IPS-18c (cell line): ENCODE results near the gene ITGA8.
"Not testable (repeated sequence)": the region's sequence is repeated elsewhere in the genome, so short reads cannot be mapped to it uniquely, and the experiment has no call there.

Experiments used
- H3K4me3 ChIP-seq: 2 replicates; pipeline ENCODE4 v1.7.0; 2013; ENCODE audit warnings: low read depth, mild to moderate bottlenecking, low read length, moderate library complexity; ENCODE audit not compliant: insufficient read depth
- H3K9me3 ChIP-seq: one replicate; pipeline ENCODE4 v1.6.1; 2013; ENCODE audit warnings: mild to moderate bottlenecking, low read length, moderate library complexity; ENCODE audit not compliant: control insufficient read depth, insufficient read depth

ITGA8 gene

DNA sequence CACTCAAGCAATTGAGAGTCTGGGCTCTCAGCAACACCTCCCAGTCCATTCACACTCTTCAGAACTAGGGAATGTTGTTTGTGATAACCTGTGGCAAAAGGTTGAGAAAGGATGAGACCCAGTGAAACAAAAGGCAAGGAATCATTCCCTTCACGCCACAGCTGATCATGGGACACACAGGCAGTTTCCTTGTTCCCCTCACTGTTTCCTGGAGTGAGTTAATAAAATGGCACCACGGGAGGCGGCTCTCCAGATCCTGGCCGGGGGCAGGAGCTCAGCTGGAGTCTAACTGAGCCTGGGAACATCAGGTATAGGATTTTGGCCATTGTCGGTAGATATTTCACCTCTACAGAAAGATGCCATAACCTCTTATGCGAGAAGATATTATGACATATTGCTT, 241.3 kb downstream of the ITGA8 start:
- no peak overlapping the region for H3K4me3 ChIP-seq
- no peaks in the 10 kb centered on the region for H3K9me3 ChIP-seq

DNA sequence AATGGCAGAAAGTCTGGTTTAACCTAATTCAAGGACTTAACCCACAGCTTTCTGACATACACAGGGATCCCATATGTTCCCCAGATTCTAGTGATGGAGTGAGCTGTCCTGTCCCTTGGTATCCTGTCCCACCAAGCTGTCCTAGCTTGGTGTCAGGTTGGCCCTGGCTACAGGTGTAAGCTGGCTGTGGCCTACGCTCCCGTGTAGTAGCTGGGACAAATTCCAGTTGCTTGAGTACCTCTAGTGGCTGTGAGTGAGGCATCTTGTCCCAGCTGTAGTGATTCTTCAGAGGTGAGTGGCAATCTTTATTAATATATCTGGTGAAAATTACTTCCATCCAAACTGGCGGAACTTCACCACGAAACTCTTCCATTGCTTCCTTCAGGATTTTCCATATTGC, 243.4 kb downstream of the ITGA8 start:
- Histone ChIP-seq H3K4me3 (no peak overlapping the region), H3K9me3 (no peaks in the 10 kb centered on the region)

DNA sequence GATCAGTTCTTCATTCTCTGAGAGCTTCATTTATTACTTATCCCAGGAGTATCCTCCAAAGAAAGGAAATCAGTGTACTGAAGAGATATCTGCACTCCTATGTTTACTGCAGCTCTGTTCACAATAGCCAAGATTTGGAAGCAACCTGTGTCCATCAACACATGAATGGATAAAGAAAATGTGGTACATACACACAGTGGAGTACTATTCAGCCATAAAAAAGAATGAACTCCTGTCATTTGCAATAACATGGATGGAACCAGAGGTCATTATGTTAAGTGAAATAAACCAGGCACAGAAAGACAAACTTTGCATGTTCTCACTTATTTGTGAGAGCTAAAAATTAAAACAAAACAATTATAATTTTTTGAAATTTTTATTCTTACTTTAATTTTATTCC, 244.3 kb downstream of the ITGA8 start:
- not testable (repeated sequence) for H3K9me3 ChIP-seq, H3K4me3 ChIP-seq

DNA sequence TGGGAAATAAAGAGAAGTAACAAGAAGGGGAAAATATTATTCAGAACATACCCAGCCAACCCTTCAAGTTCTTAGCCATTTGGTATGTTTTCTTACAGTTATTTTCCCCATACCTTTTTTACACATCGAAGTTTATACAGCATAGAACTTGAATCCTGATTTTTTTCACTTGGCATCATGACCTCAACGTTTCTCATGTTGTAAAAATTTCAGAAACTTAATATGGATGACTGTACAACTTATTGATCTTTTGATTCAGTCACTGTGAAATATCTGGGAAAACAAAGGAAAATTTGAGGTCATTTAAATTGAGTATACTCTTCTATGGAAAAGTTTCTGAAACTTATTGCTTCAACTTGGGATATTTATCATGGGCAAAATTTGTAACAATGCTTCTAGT, 245.1 kb downstream of the ITGA8 start:
- Histone ChIP-seq H3K9me3 (no peaks in the 10 kb centered on the region), H3K4me3 (no peak overlapping the region)

DNA sequence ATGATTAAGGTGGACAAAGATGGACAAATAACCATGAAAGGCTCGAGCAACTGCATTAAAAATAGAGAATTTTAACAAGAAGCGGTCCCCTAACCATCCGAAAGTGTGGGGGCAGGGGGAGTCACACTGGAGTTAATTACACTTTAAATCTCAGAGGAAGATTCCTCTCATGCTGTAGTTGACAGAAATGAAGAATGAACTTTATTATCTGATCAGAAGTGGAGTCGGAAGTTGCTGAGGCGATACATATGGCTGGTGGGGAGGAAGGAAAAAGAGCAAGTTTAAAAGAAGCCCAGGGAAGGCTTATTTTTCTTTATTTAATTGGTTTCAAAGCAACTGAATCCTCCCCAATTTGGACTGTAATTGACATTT, 246.3 kb downstream of the ITGA8 start:
- Histone ChIP-seq H3K4me3 (no peak overlapping the region), H3K9me3 (no peaks in the 10 kb centered on the region)

DNA sequence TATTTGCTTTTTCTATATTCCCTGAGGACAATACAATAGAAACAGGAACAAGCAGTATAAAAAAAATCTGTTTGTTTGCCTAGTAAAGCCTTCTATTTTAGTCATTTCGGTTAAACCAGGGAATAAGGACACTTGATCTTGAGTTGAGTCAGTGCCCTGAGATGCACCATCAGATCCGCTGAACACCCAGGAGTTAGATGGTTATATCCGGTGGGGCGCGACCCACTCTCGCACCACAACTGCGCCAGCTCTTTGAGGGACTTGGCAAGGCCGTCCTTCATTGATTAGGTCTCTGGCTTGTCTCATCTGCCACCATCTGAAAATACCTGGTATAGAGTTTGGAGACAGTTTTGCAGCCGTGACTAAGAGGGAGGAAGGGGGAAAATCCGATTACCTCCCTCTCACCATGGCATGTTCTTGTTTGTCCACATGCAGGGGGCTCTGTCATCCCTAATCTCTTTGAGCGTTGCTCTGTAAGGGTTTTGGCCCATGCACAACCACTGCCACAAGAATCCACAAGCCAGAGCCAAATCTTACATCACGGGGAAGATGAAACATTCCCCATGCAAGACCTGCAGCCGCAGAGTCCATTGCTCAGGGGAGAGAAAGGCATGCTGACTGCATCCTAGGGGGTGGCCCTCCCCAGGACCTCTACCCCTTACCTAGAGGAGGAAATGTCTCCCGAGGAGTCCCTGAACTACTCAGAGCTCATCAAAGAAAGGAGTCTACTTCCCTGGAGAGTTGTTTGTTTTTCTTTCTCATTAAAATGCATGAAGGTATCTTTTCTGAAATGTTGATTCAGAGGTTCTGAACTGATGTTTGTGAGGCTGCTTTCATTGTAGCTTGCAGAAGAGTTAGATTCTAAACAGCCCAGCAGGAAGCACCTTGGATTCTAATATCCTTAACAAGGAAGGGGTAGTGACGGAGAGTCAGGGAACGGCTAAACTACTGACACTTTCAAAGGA, 247.0 kb downstream of the ITGA8 start:
- no peak overlapping the region for H3K4me3 ChIP-seq
- no peaks in the 10 kb centered on the region for H3K9me3 ChIP-seq

DNA sequence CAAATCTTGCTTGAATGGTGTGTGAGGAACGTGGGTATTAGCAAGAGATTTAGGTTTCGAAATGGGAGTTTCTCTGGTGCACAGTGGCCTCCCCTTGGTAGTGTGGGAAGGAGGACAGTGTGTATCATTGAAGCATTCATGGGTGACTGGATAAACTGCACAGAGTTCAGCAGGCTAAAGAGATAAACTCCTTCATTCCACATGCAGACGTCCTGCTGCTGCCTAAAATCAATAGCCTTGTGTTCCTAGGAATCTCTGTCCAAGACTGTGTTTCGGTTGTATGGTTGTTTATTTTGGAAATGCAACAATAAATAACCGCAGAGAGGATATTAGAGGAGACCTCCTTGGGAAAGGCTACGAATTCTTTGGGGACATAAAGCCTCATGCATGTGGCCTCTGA, 247.7 kb downstream of the ITGA8 start:
- Histone ChIP-seq H3K4me3 (no peak overlapping the region), H3K9me3 (no peaks in the 10 kb centered on the region)

DNA sequence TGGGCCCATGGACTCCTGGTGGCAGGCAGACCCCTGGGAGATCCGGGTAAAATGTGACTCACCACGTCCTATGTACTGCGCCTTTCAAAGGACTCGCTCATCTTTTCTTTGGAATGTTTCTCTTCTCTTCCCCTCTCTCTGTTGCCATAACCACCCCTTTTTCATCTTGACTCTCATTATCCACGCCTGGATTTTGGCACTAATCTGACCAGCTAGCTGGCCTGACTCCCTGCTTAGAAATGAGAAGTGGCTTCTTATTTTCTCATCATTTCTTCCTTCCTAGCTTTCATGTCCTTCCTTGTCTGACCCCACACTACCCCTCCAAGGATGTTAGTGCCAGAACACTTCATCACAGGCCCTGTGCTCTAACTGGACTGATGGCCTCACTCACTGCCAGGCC, 250.6 kb downstream of the ITGA8 start:
- Histone ChIP-seq H3K4me3 (no peak overlapping the region), H3K9me3 (no peaks in the 10 kb centered on the region)

DNA sequence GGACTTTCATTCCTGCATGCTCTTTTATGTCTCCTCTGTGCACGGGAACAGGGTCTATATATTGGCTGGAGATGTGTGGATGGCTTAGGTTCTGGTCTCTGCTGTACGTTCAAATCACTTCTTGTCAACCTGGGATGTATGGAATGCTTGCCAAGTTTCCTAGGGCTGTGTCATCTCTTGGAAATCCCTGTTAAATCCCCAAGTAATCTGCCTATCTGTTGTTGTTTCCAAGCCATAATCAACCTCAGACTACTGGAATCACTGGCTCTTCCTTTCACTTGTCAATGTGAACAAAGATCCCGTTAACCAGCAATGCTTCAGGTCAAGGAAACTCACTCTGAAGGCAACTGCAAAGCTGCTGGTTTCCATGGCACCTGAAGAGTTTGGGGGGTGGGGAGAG, 255.3 kb downstream of the ITGA8 start:
- Histone ChIP-seq H3K4me3 (no peak overlapping the region), H3K9me3 (no peaks in the 10 kb centered on the region)
